Lower leg skin (tissue), 4 donors: ENCODE data around the gene CD180. TPM values are rescaled to one million over a fixed set of nuclear protein-coding genes. Genes with fewer than 3 reads are reported as not detected.

Source experiments
- DNase-seq, 2 donors: peaks; one replicate each; pipeline ENCODE4 v3.0.0-alpha.2; 2019; ENCODE audit warnings: low spot score in 2 of 2
- H3K4me3 ChIP-seq: fragments of 200-600 bp; sonication (generic); 2 replicates; pipeline ENCODE4 v1.5.1; 2017; ENCODE audit warnings: mild to moderate bottlenecking, low read depth; ENCODE audit not compliant: poor library complexity, severe bottlenecking
- POLR2A ChIP-seq, 2 donors: fragments of 450-650 bp; IDR thresholded peaks; one replicate each; pipeline ENCODE4 v1.6.1; 2016 to 2017; ENCODE audit warnings: antibody characterized with exemption in 2 of 2, mild to moderate bottlenecking in 1 of 2, moderate library complexity in 1 of 2
- WGBS, 2 donors: methylation state at CpG; one replicate each; pipeline ENCODE4 v1.1.5; 2018; 5-methylcytosine and 5-hydroxymethylcytosine counted together
- intact Hi-C: fragments of 100-400 bp; cut with DNase I; formaldehyde crosslinking; loops from one replicate; pipeline ENCODE4 v1.15.0; 2023; ENCODE audit warnings: low total_unique reads
- total RNA-seq, 4 donors: library from RNA; depleted of rRNA; stranded (reverse); fragments of >200 nt; gene quantifications; one replicate each; pipeline ENCODE4 v1.1.0, GENCODE V29; 2016
- TF ChIP-seq, protein P1 (sequence below), 3 donors: fragments of 450-650 bp; IDR thresholded peaks; one replicate each; pipeline ENCODE4 v1.5.1; 2016; ENCODE audit warnings: antibody characterized with exemption in 3 of 3, mild to moderate bottlenecking in 3 of 3, moderate library complexity in 2 of 3

The CD180 gene
- total RNA-seq, 4 donors from 2014 or later: 0.08 to 0.42 (median 0.27) TPM

- peak in 1 of 2 donors; percentile 78 for DNase-seq
- intact Hi-C loops: loop anchor here (10.0 kb wide), 1 partner anchor 224 kb away; no protein-coding TSS in a partner anchor
- no peak overlapping the region for H3K4me3 ChIP-seq
- TF ChIP-seq POLR2A (IDR thresholded peaks at IDR 0.05): no peak
- TF ChIP-seq, protein P1, sequence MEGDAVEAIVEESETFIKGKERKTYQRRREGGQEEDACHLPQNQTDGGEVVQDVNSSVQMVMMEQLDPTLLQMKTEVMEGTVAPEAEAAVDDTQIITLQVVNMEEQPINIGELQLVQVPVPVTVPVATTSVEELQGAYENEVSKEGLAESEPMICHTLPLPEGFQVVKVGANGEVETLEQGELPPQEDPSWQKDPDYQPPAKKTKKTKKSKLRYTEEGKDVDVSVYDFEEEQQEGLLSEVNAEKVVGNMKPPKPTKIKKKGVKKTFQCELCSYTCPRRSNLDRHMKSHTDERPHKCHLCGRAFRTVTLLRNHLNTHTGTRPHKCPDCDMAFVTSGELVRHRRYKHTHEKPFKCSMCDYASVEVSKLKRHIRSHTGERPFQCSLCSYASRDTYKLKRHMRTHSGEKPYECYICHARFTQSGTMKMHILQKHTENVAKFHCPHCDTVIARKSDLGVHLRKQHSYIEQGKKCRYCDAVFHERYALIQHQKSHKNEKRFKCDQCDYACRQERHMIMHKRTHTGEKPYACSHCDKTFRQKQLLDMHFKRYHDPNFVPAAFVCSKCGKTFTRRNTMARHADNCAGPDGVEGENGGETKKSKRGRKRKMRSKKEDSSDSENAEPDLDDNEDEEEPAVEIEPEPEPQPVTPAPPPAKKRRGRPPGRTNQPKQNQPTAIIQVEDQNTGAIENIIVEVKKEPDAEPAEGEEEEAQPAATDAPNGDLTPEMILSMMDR (IDR thresholded peaks at IDR 0.05): peak in 1 of 3 donors; percentile 66
- whole genome bisulfite sequencing, 2 donors: 26 to 28% methylated on average over 11 of the region's 11 CpGs
Observed at GRCh38 chr5:67209141-67209771, 12.7 kb upstream of the CD180 start.

DNA sequence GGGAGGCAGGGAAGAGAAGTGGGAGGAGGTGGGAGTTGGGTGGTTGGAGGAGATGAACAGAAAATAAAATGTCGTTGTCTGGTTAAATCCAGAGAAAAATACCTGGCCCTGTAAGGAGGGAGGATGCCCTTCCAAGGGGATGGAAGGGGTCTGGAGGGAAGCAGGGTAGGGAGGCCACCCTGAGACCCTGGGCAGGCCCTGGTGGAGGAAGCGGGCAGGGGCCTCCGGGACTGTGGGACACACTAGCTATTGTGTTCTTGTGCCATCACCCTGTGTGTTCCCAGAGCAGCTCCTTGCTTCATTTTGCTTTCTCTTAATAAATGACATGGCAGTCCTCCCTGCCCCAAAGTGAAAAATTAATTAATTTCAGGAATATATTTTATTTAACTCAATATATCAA, 11.8 kb upstream of the CD180 start:
- 83 to 88% methylated on average over 3 of the region's 3 CpGs for WGBS, 2 donors
- no peak for DNase-seq
- intact Hi-C loops: loop anchor here (10.0 kb wide), 1 partner anchor 224 kb away; no protein-coding TSS in a partner anchor
- TF ChIP-seq, protein P1 (IDR thresholded peaks at IDR 0.05): no peak
- TF ChIP-seq POLR2A (IDR thresholded peaks at IDR 0.05): no peak
- H3K4me3 ChIP-seq: no peak overlapping the region

DNA sequence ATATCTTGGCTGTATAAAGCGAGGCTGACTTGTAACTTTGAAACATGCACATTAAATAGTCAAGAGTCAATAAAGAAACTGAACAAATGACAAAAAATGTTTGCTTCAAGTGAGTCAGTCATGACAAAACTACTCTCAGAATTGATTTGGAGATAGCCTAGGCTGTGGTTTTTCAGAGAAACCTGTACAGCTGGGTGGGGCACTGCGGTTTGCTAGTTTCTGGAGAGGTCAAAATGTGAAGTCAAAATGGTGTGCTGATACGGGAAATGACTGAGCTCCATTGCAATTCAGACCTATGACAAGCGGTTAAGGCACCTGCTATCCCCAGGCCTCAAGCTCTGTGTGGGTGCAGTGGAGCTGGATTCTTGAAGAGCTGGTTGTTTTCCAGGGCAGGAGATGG, 10.3 kb upstream of the CD180 start:
- H3K4me3 ChIP-seq: no peak overlapping the region
- intact Hi-C loops: loop anchor here (10.0 kb wide), 1 partner anchor 222 kb away; no protein-coding TSS in a partner anchor
- WGBS, 2 donors: 38 to 59% methylated on average over 4 of the region's 4 CpGs
- TF ChIP-seq, protein P1 (IDR thresholded peaks at IDR 0.05): no peak
- TF ChIP-seq POLR2A (IDR thresholded peaks at IDR 0.05): no peak
- no peak for DNase-seq

DNA sequence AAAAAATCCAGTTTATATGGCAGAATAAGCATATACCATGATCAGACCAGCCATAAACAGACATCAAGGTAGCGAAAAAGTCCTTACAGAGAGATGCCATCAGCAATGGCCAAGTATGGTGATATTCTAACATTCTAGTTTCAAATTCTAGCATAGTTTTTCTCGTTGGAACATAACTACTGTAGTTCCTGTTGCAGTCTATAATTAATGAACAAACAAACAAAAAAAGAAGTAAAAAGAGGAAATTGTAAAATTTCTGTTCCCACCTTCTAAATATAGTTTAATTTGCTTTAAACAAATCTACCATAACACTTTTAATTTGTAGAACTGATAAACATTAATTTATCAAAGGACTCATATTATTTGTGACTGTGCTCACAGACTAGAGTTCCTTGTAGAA, 9.9 kb upstream of the CD180 start:
- 75 to 80% methylated on average over 2 of the region's 2 CpGs for WGBS, 2 donors
- no peak for DNase-seq
- no peak overlapping the region for H3K4me3 ChIP-seq
- intact Hi-C loops: loop anchor here (10.0 kb wide), 1 partner anchor 222 kb away; no protein-coding TSS in a partner anchor
- TF ChIP-seq POLR2A (IDR thresholded peaks at IDR 0.05): no peak
- TF ChIP-seq, protein P1 (IDR thresholded peaks at IDR 0.05): no peak

- TF ChIP-seq, protein P1 (IDR thresholded peaks at IDR 0.05): no peak
- TF ChIP-seq POLR2A (IDR thresholded peaks at IDR 0.05): no peak
- intact Hi-C loops: loop anchor here (10.0 kb wide), 1 partner anchor 221 kb away; no protein-coding TSS in a partner anchor
- no peak overlapping the region for H3K4me3 ChIP-seq
- WGBS, 2 donors: 95 to 96% methylated on average over 3 of the region's 3 CpGs
- no peak for DNase-seq
Observed at GRCh38 chr5:67205981-67206380, 9.4 kb upstream of the CD180 start.
